HG02623 (cell line): ENCODE results near the gene NECAB3.
A peak's percentile ranks its signal among the peaks of the same experiment; 100 is the strongest.

Experiments used
- ATAC-seq: cut with Tn5 transposase; IDR thresholded peaks from one replicate; pipeline ENCODE4 v1.9.1; 2021; ENCODE audit warnings: moderate library complexity; ENCODE audit not compliant: unreplicated experiment

The NECAB3 gene

GRCh38 chr20:33666293-33667244, 7.7 kb downstream of the NECAB3 start, which contains the start of gene ACTL10:
Gene ACTL10, plus strand, starts transcription at chr20:33666943. Its CDS starts 555 bp downstream, at chr20:33667498.
- peak; percentile 51 for ATAC-seq

GRCh38 chr20:33664762-33665144, 9.5 kb downstream of the NECAB3 start:
- ATAC-seq = no peak

GRCh38 chr20:33664085-33664761, 10.0 kb downstream of the NECAB3 start:
- ATAC-seq = no peak

- ATAC-seq = peak; percentile 39
Observed at GRCh38 chr20:33663161-33664084, 10.8 kb downstream of the NECAB3 start.

GRCh38 chr20:33662172-33662571, 12.1 kb downstream of the NECAB3 start, which contains the start of gene C20orf144:
Gene C20orf144, plus strand, starts transcription at chr20:33662327. Its CDS starts 19 bp downstream, at chr20:33662346.
- ATAC-seq = no peak

- ATAC-seq = no peak
Observed at GRCh38 chr20:33660685-33661058, 13.6 kb downstream of the NECAB3 start.

- ATAC-seq = no peak
Observed at GRCh38 chr20:33660035-33660684, 14.1 kb downstream of the NECAB3 start.

- ATAC-seq = no peak
Observed at GRCh38 chr20:33659341-33660034, 14.7 kb downstream of the NECAB3 start.

- ATAC-seq = no peak
Observed at GRCh38 chr20:33658929-33659328, 15.3 kb downstream of the NECAB3 start.

GRCh38 chr20:33658510-33658909, 15.7 kb downstream of the NECAB3 start:
- no peak for ATAC-seq

- no peak for ATAC-seq
Observed at GRCh38 chr20:33657704-33658095, 16.5 kb downstream of the NECAB3 start.

- no peak for ATAC-seq
Observed at GRCh38 chr20:33656783-33657703, 17.2 kb downstream of the NECAB3 start.

GRCh38 chr20:33656010-33656782, 18.0 kb downstream of the NECAB3 start:
- ATAC-seq = no peak

GRCh38 chr20:33655164-33655563, 19.1 kb downstream of the NECAB3 start:
- no peak for ATAC-seq

GRCh38 chr20:33654680-33655161, 19.5 kb downstream of the NECAB3 start:
- no peak for ATAC-seq

- ATAC-seq = no peak
Observed at GRCh38 chr20:33653900-33654596, 20.2 kb downstream of the NECAB3 start.

- ATAC-seq = no peak
Observed at GRCh38 chr20:33653218-33653899, 20.9 kb downstream of the NECAB3 start.
